ENCODE measurements around the gene DCTD. TPM values are rescaled to one million over a fixed set of nuclear protein-coding genes. Genes with fewer than 3 reads are reported as not detected.

Gene DCTD
- total RNA-seq, 1 donor from 2014 or later: 76.8 TPM

DNA sequence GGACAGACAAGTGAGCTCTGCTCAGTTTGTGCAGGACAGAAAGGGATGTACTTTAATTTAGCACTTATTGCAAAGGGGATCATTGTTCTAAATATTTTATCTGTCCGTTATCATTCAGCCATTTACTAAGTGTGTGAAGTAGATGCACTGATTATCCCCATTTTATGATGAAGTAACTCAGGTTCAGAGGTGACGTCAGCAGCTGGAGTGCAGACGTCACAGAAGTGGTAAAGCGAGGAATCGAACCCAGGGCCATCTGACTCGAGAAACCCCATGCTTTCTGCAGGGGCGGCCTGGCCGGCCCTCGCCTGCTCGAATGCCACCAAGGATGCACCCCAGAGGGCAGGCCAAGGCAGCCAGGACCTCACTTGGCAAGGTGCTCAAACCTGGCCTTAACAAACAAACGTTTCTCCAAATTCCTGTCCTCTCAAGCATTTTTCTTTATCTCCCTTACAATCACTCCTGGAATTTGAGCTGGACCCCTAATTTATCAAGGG lies 75.0 kb downstream of the DCTD start:
- POLR2A ChIA-PET: no interaction called here
- TF ChIP-seq, protein P1, sequence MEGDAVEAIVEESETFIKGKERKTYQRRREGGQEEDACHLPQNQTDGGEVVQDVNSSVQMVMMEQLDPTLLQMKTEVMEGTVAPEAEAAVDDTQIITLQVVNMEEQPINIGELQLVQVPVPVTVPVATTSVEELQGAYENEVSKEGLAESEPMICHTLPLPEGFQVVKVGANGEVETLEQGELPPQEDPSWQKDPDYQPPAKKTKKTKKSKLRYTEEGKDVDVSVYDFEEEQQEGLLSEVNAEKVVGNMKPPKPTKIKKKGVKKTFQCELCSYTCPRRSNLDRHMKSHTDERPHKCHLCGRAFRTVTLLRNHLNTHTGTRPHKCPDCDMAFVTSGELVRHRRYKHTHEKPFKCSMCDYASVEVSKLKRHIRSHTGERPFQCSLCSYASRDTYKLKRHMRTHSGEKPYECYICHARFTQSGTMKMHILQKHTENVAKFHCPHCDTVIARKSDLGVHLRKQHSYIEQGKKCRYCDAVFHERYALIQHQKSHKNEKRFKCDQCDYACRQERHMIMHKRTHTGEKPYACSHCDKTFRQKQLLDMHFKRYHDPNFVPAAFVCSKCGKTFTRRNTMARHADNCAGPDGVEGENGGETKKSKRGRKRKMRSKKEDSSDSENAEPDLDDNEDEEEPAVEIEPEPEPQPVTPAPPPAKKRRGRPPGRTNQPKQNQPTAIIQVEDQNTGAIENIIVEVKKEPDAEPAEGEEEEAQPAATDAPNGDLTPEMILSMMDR (IDR thresholded peaks at IDR 0.05): no peak
- no peak for DNase-seq
- Mint-ChIP-seq H3K27me3 (peaks cover 12% of the 10 kb centered on the region), H3K27ac (no peak overlapping the region), H3K9me3 (no peaks in the 10 kb centered on the region), H3K4me3 (no peak overlapping the region), H3K4me1 (no peaks in the 10 kb centered on the region), H3K36me3 (ENCODE audit: low read depth) (no peaks in the 10 kb centered on the region)
- ATAC-seq (ENCODE audit: low read depth): no peak
- intact Hi-C loops (cut with micrococcal nuclease): no loop called here
- CTCF ChIA-PET: no interaction called here

DNA sequence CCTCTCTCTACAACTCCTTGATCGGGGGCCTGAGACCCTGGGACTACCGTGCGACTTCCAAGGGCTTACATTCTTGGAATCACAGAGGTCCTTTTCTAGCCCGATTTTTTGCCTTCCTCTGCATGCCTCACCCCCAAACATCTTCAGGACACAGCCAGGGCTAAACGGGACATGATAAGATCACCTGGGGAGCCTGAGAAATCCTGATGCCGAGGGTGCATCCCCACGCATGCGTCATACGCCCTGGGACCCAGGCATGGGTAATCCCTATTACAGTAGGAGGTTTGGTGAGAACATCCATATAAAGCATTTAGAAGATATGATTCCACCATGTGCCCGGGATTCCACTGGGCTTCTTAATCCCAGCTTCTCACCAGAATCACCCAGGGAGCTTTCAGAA lies 77.1 kb downstream of the DCTD start:
- intact Hi-C loops (cut with micrococcal nuclease): no loop called here
- Mint-ChIP-seq H3K4me3 (no peak overlapping the region), H3K27me3 (peaks cover 32% of the 10 kb centered on the region), H3K9me3 (no peaks in the 10 kb centered on the region), H3K36me3 (ENCODE audit: low read depth) (no peaks in the 10 kb centered on the region), H3K27ac (no peak overlapping the region), H3K4me1 (no peaks in the 10 kb centered on the region)
- no peak for ATAC-seq (ENCODE audit: low read depth)
- TF ChIP-seq, protein P1 (IDR thresholded peaks at IDR 0.05): no peak
- ChIA-PET POLR2A (no interaction called here), CTCF (no interaction called here)
- no peak for DNase-seq

Other genes starting within 250 kb of the DCTD start
- gene WWC2, start 181.9 kb upstream of the DCTD start, total RNA-seq: 0.47 and 0.76 TPM in 2 replicates